Activated T-cell treated with anti-CD3 and anti-CD28 coated beads, Interleukin-2, amount 50 U/mL, for 72 hours (primary cell): ENCODE measurements around the gene TCF4. TPM values are rescaled to one million over a fixed set of nuclear protein-coding genes. Genes with fewer than 3 reads are reported as not detected.

Experiments used
- ATAC-seq, 2 donors: fragments of 150-1000 bp; cut with Tn5 transposase; replicated peaks in 1 of 2; 2 replicates each; pipeline ENCODE4 v1.10.0; 2021; ENCODE audit warnings: moderate library complexity in 2 of 2, mild to moderate bottlenecking in 1 of 2
- DNase-seq, 2 donors: peaks; one replicate each; pipeline ENCODE4 v3.0.0; 2021 to 2022; ENCODE audit warnings: mixed read lengths in 1 of 2
- H3K27ac Mint-ChIP-seq: one replicate; pipeline ENCODE4 v1.8.0; 2022; ENCODE audit warnings: mild to moderate bottlenecking, moderate library complexity, mixed read lengths
- H3K27me3 Mint-ChIP-seq: one replicate; pipeline ENCODE4 v1.8.0; 2022; ENCODE audit warnings: low read depth, mixed read lengths
- H3K36me3 Mint-ChIP-seq, 2 donors: one replicate each; pipeline ENCODE4 v1.8.0; 2022; ENCODE audit warnings: mixed read lengths in 2 of 2, mild to moderate bottlenecking in 1 of 2; ENCODE audit not compliant: insufficient read depth in 2 of 2
- H3K4me1 Mint-ChIP-seq: one replicate; pipeline ENCODE4 v1.8.0; 2022; ENCODE audit warnings: low read depth, mixed read lengths
- H3K4me3 Mint-ChIP-seq, 2 donors: one replicate each; pipeline ENCODE4 v1.8.0; 2022; ENCODE audit warnings: mild to moderate bottlenecking in 2 of 2, mixed read lengths in 2 of 2, moderate library complexity in 2 of 2
- H3K9me3 Mint-ChIP-seq, 2 donors: one replicate each; pipeline ENCODE4 v1.8.0; 2022; ENCODE audit warnings: mixed read lengths in 2 of 2
- total RNA-seq, 2 donors: library from RNA; stranded (reverse); gene quantifications; one replicate each; pipeline ENCODE4 v1.2.3, GENCODE V29; 2022

Gene TCF4
- total RNA-seq, 2 donors from 2014 or later = 1.8 to 2.4 TPM

DNA sequence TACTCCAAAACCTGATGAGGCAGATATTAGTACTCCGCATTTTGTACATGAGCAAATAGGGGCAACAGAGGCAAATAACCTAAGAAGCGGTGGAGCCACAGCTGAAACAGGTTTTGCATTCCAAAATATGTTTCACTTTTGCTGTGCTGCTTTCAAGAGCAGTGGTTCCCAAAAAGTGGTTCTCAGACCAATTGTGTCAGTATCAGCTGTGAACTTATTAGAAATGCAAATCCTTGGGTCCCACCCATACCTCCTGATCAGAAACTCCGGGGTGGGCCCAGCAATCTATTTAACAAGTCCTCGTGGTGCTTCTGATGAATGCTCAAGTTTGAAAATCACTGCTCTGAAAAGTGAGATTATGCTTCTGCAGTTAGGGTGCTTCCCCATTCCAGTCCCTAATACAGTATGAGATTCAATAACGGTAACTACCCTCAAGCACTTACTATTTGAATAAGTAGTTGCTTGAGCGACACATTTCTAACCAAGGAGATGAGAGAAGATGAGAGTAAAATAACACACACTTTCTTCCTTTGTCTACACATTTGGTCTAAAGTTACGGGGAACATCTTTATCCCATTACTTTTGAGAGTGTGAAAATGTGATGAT lies 17.8 kb upstream of the TCF4 start:
- H3K27ac Mint-ChIP-seq = no peak overlapping the region
- no peaks in the 10 kb centered on the region for H3K4me1 Mint-ChIP-seq
- peaks cover 0 to 2% of the 10 kb centered on the region in 2 donors for H3K9me3 Mint-ChIP-seq
- ATAC-seq (no peak), DNase-seq (no peak)
- no peaks in the 10 kb centered on the region for H3K36me3 Mint-ChIP-seq
- no peak overlapping the region for H3K4me3 Mint-ChIP-seq
- H3K27me3 Mint-ChIP-seq = no peaks in the 10 kb centered on the region

GRCh38 chr18:55603775-55604174 lies 15.8 kb upstream of the TCF4 start:
- H3K27me3 Mint-ChIP-seq = no peaks in the 10 kb centered on the region
- ATAC-seq = no peak
- H3K27ac Mint-ChIP-seq = no peak overlapping the region

GRCh38 chr18:55593888-55594287 lies 5.9 kb upstream of the TCF4 start:
- H3K9me3 Mint-ChIP-seq = peaks cover 0 to 5% of the 10 kb centered on the region in 2 donors
- DNase-seq = no peak
- H3K4me1 Mint-ChIP-seq = peaks cover 9% of the 10 kb centered on the region

More at GRCh38 chr18:55603775-55604174, 15.8 kb upstream of the TCF4 start:
- DNase-seq = no peak
- H3K9me3 Mint-ChIP-seq = peaks cover 0 to under 1% of the 10 kb centered on the region in 2 donors
- no peaks in the 10 kb centered on the region for H3K4me1 Mint-ChIP-seq
- no peak overlapping the region for H3K4me3 Mint-ChIP-seq
- H3K36me3 Mint-ChIP-seq = no peaks in the 10 kb centered on the region

DNA sequence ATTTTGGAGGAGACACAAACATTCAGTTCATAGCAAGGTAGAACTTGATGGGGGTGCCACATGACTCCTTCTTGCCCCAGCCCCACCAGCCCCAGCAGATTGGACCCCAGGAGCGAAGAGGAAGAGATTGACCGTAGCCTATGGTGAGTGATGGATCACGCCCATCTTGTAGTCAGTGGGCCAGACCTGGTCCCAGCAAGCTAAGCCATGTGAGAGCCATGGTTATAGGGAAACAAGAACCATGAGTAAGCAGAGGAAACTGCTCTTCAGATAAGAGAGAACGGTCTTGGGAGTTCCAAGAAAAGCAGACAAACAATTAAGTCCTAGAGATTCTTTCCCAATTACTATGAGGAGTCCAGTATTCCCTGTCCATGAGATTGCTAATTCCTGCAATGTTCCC lies 4.6 kb upstream of the TCF4 start:
- peaks cover 9% of the 10 kb centered on the region for H3K4me1 Mint-ChIP-seq
- no peaks in the 10 kb centered on the region for H3K9me3 Mint-ChIP-seq
- H3K36me3 Mint-ChIP-seq = peaks cover 4 to 5% of the 10 kb centered on the region in 2 donors

More at GRCh38 chr18:55593888-55594287, 5.9 kb upstream of the TCF4 start:
- Mint-ChIP-seq H3K4me3 (no peak overlapping the region), H3K36me3 (peaks cover 0 to 1% of the 10 kb centered on the region in 2 donors), H3K27me3 (no peaks in the 10 kb centered on the region), H3K27ac (no peak overlapping the region)
- no peak for ATAC-seq

GRCh38 chr18:55592106-55592505 lies 4.1 kb upstream of the TCF4 start:
- Mint-ChIP-seq H3K36me3 (peaks cover 6 to 7% of the 10 kb centered on the region in 2 donors), H3K4me3 (no peak overlapping the region), H3K27ac (no peak overlapping the region), H3K27me3 (peaks cover 6% of the 10 kb centered on the region), H3K4me1 (peaks cover 9% of the 10 kb centered on the region), H3K9me3 (no peaks in the 10 kb centered on the region)
- no peak for ATAC-seq
- no peak for DNase-seq

More for the DNA sequence above, 4.6 kb upstream of the TCF4 start:
- Mint-ChIP-seq H3K4me3 (no peak overlapping the region), H3K27me3 (peaks cover 6% of the 10 kb centered on the region), H3K27ac (no peak overlapping the region)
- DNase-seq = no peak
- no peak for ATAC-seq

DNA sequence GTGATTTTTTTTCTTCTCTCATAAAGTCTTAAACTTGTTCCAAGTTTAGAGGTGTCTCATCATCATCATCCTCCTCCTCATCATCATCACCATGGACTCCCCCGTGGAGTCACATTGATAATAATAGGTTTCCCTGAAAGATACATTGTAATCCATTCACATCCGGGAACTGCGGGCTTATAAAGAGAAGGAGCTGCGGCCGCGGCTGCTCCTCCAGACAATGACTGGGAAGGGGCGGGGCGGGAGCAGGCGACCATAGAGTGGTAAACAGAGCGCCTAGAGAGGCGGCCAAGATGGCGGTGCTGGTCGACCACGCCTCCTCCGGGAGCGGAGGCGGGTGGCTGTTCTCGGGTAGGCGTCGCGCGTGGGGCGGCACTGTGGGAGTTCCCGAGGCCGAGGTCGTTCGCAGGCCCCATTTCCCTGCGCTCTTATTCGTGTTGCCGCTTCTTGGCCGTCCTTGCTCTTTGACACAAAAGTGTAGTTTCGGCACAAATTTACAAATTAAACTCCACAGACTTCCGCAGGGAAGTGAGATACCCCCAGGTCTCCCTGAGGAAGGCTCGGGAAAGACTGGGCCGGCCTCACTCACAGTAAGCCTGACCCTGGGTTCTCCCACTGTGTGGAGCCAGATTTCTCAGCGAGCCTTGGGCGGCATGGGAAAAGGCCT lies 1.8 kb upstream of the TCF4 start:
- Mint-ChIP-seq H3K9me3 (no peaks in the 10 kb centered on the region), H3K27ac (peak overlapping the region; percentile 76), H3K4me1 (peaks cover 24% of the 10 kb centered on the region), H3K27me3 (peaks cover 29% of the 10 kb centered on the region), H3K36me3 (peaks cover 6 to 7% of the 10 kb centered on the region in 2 donors), H3K4me3 (peak overlapping the region; percentile 79 to 90)
- DNase-seq = peak; percentile 78 to 86
- ATAC-seq = peak; percentile 78 to 82

GRCh38 chr18:55588870-55589595 lies 1.0 kb upstream of the TCF4 start:
- Mint-ChIP-seq H3K4me3 (peak overlapping the region; percentile 79 to 90), H3K27me3 (peaks cover 29% of the 10 kb centered on the region), H3K4me1 (peaks cover 24% of the 10 kb centered on the region), H3K27ac (peak overlapping the region; percentile 0), H3K9me3 (no peaks in the 10 kb centered on the region), H3K36me3 (peaks cover 6 to 7% of the 10 kb centered on the region in 2 donors)
- DNase-seq (no peak), ATAC-seq (no peak)

GRCh38 chr18:55587418-55588110 lies 428 bp downstream of the TCF4 start:
- peak; percentile 67 to 75 for ATAC-seq
- no peak for DNase-seq
- Mint-ChIP-seq H3K4me3 (peak overlapping the region; percentile 88 to 90), H3K27me3 (peaks cover 36% of the 10 kb centered on the region), H3K27ac (no peak overlapping the region), H3K36me3 (peaks cover 6 to 7% of the 10 kb centered on the region in 2 donors), H3K9me3 (no peaks in the 10 kb centered on the region), H3K4me1 (peaks cover 24% of the 10 kb centered on the region)

DNA sequence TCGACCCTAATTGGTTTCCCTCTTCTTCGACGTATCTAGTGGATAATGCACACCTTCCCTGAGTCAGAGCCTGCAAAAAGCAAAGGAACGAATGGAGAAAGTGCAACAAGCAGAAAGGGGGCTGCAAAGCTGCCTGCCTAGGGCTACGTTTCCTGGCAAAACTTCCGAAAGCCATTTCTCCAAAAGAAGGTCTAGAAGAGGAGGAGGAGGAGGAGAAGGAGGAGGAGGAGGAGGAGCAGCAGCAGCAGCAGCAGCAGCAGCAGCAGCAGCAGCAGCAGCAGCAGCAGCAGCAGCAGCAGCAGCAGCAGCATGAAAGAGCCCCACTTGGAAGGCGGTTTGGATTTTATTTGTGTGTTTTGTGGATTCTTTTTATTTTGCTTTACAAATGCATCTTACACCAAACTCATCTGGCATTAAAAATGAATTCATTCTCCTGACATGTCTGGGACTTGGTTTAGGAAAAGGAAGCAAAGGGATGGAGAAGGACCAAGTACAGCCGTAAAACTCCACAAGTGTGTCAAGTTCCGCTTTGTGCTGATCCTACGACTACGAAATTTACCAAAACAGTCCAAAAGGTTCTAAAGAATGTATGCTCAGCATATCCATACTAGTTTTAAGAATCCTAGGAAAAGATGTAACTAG lies 2.0 kb downstream of the TCF4 start:
- DNase-seq (no peak), ATAC-seq (no peak)
- Mint-ChIP-seq H3K36me3 (peaks cover 6 to 7% of the 10 kb centered on the region in 2 donors), H3K27me3 (peaks cover 38% of the 10 kb centered on the region), H3K4me1 (peaks cover 24% of the 10 kb centered on the region), H3K4me3 (peak overlapping the region; percentile 67 to 85), H3K9me3 (no peaks in the 10 kb centered on the region), H3K27ac (no peak overlapping the region)

DNA sequence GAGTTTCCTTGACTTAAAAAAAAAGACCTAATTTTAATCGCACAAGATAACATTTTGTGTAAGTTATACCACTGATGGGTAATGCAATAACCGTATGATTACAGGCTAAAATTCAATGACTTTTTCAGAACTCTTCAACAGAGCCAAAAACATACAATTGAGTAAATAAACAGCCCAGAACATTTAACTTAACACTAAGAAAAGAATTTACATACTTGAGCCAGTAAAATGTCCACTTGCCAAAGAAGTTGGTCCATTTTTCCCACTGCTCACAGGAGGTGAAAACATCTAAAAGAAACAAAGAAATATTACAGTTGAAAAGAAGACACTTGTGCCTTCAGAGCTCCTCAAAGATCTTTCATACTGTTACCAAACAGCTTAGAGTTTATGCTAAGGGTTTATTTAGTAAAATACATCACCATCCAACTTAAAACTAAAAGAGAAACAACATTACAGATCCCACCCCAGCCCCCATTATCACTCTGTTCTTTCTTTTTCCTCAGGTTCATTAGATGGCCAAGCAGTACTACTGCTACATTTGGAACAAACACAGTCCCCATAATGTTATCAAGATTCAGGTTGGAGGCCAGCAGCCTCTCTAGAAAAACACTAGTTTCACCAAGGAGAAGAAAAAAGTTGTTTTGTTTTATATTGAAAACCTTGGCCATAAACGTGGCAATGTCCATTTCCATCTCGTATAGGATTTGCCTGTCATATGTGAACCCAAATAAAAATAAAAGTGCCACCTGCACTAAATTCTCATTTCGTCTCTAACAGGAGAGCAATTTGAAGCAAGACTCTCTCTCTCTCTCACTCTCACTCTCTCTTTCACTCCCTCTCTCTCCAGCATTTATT lies 2.7 kb downstream of the TCF4 start:
- no peak for ATAC-seq
- peak overlapping the region in 1 of 2 donors; percentile 31 for H3K4me3 Mint-ChIP-seq
- peaks cover 38% of the 10 kb centered on the region for H3K27me3 Mint-ChIP-seq

DNA sequence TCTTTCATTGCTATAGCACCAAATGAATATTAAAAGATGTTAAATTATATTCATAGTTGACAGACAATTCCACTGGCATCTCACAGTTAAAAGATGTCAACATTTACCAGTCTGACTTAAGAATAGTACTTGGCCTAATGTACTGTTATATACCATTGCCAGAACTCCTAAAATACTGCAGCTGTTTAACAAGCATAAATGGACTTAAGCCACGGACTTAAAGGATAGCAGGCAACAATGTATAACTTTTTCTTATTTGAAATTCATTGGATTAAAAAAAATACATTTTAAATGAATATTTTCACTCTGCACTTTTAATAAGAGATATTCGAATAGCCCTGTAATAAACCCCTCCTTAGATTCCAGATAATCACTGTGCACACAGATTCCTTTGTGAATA lies 3.8 kb downstream of the TCF4 start:
- no peak for ATAC-seq
- Mint-ChIP-seq H3K36me3 (peaks cover 5 to 6% of the 10 kb centered on the region in 2 donors), H3K27me3 (peaks cover 38% of the 10 kb centered on the region), H3K9me3 (no peaks in the 10 kb centered on the region), H3K4me1 (peaks cover 18% of the 10 kb centered on the region), H3K27ac (no peak overlapping the region), H3K4me3 (no peak overlapping the region)
- no peak for DNase-seq

More for the DNA sequence above, 2.7 kb downstream of the TCF4 start:
- peaks cover 24% of the 10 kb centered on the region for H3K4me1 Mint-ChIP-seq
- H3K27ac Mint-ChIP-seq = no peak overlapping the region
- no peak for DNase-seq
- peaks cover 6 to 7% of the 10 kb centered on the region in 2 donors for H3K36me3 Mint-ChIP-seq
- no peaks in the 10 kb centered on the region for H3K9me3 Mint-ChIP-seq

DNA sequence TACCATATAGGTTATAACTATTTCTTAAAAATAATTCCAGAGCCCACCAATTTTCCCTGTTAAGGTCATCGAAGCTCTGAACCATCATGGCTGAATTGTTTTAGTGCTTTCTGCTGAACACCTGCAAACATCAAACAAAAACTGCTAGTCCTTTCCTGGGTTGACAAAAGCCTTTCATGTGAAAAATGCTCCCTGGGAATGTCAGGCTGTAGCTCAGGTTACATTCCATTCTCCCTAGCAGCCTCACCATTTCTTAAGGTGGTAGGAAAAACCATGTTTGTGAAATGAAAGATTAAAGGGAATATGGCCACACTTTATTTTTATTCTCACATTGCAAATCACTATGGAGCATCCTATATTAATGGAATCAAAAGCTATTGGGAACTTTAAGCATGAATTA lies 5.7 kb downstream of the TCF4 start:
- ATAC-seq (no peak), DNase-seq (no peak)
- Mint-ChIP-seq H3K9me3 (no peaks in the 10 kb centered on the region), H3K4me3 (no peak overlapping the region), H3K27ac (no peak overlapping the region), H3K36me3 (peaks cover 1% of the 10 kb centered on the region in 2 donors), H3K4me1 (peaks cover 15% of the 10 kb centered on the region), H3K27me3 (peaks cover 32% of the 10 kb centered on the region)
